ENCODE data around the gene ITPRID2.

Gene ITPRID2

DNA sequence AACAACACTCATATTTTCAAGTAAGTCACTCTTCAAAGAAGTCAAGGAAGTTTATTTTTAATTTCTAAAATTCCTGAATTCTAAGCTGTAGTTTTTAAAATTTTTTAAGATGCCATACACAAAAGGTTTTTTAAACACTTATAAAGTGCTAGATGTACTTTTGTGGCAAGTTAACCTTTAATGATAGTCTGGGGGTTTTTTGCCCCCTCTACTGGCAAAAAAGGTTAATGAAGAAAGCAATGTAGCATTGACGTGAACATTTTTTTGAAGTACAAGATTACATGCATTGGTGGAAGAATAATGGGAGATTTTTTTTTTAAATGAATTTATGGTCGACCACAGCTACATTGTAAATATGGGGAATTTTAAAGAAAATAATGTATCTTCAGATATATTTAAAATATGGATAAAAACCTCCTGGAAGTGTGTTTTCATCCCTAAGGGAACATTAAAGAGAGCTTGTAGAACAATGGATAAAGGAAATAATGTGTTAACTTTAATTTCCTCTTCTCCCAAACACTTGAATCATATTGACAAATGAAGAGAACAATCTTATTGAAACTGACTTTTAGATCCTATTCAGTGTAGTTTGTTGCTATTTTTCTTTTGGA, 12.6 kb downstream of the ITPRID2 start:
- TF ChIP-seq, protein P1, sequence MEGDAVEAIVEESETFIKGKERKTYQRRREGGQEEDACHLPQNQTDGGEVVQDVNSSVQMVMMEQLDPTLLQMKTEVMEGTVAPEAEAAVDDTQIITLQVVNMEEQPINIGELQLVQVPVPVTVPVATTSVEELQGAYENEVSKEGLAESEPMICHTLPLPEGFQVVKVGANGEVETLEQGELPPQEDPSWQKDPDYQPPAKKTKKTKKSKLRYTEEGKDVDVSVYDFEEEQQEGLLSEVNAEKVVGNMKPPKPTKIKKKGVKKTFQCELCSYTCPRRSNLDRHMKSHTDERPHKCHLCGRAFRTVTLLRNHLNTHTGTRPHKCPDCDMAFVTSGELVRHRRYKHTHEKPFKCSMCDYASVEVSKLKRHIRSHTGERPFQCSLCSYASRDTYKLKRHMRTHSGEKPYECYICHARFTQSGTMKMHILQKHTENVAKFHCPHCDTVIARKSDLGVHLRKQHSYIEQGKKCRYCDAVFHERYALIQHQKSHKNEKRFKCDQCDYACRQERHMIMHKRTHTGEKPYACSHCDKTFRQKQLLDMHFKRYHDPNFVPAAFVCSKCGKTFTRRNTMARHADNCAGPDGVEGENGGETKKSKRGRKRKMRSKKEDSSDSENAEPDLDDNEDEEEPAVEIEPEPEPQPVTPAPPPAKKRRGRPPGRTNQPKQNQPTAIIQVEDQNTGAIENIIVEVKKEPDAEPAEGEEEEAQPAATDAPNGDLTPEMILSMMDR (IDR thresholded peaks at IDR 0.05; ENCODE audit: borderline replicate concordance, control extremely low read depth, extremely low read depth, insufficient read depth, missing control alignments), result no peak
- peak; percentile 24 for DNase-seq (ENCODE audit: low spot score)
- in situ Hi-C loops (cut with MboI; ENCODE audit: low sequenced_read_pairs, unreplicated experiment), result no loop called here

DNA sequence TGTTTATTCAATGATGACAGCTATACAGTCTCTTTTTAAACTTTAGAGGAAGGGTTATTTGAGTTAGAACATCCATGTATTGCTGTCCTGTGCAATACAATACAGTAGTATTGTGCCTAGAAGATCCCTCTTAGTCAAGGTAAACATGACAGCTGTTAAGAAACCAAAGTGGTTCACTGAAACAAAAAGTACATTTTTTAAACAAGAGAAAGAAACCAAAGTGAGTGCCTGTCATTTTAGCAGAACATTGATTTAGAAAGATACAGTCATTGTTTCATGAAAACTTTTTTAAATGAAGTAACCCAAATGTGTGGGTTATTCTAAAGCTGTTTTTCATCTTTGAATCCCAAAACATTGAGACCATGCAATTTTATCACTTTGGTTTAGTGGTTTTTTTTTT, 15.5 kb downstream of the ITPRID2 start:
- in situ Hi-C loops (cut with MboI; ENCODE audit: low sequenced_read_pairs, unreplicated experiment), result no loop called here
- TF ChIP-seq, protein P1 (IDR thresholded peaks at IDR 0.05; ENCODE audit: borderline replicate concordance, control extremely low read depth, extremely low read depth, insufficient read depth, missing control alignments), result no peak
- no peak for DNase-seq (ENCODE audit: low spot score)

DNA sequence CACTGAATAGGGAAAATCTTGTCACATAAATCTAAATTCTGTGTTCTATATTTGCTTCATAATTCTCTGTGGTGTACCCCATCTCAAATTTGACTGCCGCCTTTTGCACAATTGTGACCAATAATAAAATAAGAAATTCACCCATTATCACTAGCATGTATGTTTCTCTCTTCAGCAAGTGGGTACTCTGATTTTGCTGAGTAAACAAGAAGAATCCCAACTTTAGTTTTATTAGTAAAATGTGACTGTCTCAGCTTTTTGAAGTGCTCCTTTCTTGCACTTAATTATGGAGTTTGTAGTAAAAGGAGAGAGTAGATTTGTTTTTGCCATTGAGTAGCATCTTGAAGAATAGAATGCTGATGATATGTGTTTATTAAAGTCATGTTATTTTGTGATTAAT, 16.1 kb downstream of the ITPRID2 start:
- DNase-seq (ENCODE audit: low spot score), result no peak
- in situ Hi-C loops (cut with MboI; ENCODE audit: low sequenced_read_pairs, unreplicated experiment), result no loop called here

DNA sequence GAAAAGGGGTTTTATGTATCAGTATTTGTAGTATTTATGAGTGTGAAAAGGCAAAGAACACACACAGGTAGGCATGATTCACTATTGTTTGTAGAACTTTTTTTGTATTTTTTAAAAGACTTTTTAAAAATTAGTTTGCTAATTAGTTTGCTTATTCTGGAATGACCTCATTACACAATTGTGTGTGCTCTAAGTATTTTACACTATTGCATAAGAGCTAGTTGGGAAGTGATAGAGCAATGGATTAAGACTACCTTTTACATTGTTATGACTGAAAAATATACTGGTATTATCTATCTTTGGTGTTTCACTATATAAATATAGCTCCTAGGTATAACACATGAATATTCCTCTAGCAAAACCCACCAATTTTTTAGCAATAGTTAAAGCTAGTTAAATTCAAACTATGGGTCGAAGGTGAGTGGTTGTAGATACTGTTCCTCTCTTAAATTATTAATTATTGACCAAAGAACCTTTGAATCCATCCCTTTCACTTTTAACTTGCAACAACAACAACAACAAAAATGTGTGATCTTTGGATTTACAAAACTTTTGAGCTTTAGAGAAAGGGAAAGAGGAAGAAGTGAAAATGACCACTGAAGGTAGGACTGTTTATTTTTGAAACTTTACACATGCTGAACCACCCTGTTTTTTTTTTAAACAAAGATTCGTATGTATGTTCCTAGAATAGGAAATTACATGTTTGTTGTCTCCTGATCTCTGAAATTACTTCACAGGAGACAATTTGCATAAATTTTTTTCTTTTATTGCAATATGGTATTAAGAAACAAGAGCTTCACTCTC, 18.7 kb downstream of the ITPRID2 start:
- in situ Hi-C loops (cut with MboI; ENCODE audit: low sequenced_read_pairs, unreplicated experiment), result no loop called here
- no peak for DNase-seq (ENCODE audit: low spot score)
- TF ChIP-seq, protein P1 (IDR thresholded peaks at IDR 0.05; ENCODE audit: borderline replicate concordance, control extremely low read depth, extremely low read depth, insufficient read depth, missing control alignments), result no peak

More for the DNA sequence above, 16.1 kb downstream of the ITPRID2 start:
- TF ChIP-seq, protein P1 (IDR thresholded peaks at IDR 0.05; ENCODE audit: borderline replicate concordance, control extremely low read depth, extremely low read depth, insufficient read depth, missing control alignments), result no peak

DNA sequence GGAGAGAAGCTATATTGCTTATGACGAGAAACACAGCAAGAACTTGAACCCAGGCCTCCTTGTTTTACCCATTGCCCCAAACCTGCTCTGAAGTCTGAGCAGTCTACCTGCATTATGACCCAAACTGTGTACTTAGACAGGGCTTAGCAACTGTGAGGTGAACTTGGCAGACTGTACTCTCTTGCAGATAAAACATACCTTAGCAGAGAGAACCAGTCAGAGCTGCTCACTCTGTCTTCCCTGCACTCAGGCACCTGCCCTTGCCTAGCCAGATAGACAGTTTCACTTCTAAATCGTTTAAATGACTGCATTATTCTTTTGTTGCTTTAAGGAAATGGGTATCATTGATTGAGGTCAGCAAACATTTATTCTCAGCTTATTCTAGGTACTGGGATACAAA, 20.3 kb downstream of the ITPRID2 start:
- in situ Hi-C loops (cut with MboI; ENCODE audit: low sequenced_read_pairs, unreplicated experiment), result no loop called here
- TF ChIP-seq, protein P1 (IDR thresholded peaks at IDR 0.05; ENCODE audit: borderline replicate concordance, control extremely low read depth, extremely low read depth, insufficient read depth, missing control alignments), result no peak

DNA sequence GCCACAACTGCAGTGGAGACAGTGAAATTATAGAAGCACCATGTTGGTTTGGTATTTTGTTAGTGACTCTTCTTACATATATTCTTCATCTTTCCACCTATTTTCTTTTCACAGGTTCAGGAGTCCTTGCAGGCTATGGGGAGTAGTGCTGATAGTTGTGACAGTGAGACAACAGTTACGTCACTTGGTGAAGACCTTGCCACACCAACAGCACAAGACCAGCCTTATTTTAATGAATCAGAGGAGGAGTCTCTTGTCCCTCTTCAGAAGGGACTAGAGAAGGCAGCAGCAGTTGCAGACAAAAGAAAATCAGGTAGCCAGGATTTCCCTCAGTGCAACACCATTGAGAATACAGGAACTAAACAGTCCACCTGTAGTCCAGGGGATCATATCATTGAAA, 23.6 kb downstream of the ITPRID2 start:
- TF ChIP-seq, protein P1 (IDR thresholded peaks at IDR 0.05; ENCODE audit: borderline replicate concordance, control extremely low read depth, extremely low read depth, insufficient read depth, missing control alignments), result no peak
- in situ Hi-C loops (cut with MboI; ENCODE audit: low sequenced_read_pairs, unreplicated experiment), result no loop called here
- no peak for DNase-seq (ENCODE audit: low spot score)

More for the DNA sequence above, 20.3 kb downstream of the ITPRID2 start:
- DNase-seq (ENCODE audit: low spot score), result no peak

All from GM13976 (cell line).